Gastroesophageal sphincter (tissue), 3 donors: ENCODE data around the gene ENTPD5.

Experiments
- EP300 ChIP-seq: sonication (generic); formaldehyde crosslinking; IDR thresholded peaks from one replicate; pipeline ENCODE4 v1.6.1; 2017; ENCODE audit warnings: antibody characterized with exemption, mild to moderate bottlenecking
- POLR2A ChIP-seq, 2 donors: fragments of 450-650 bp; IDR thresholded peaks; one replicate each; pipeline ENCODE4 v1.6.1; 2017; ENCODE audit warnings: antibody characterized with exemption in 2 of 2, mild to moderate bottlenecking in 2 of 2, moderate library complexity in 1 of 2
- POLR2AphosphoS5 ChIP-seq: sonication (generic); formaldehyde crosslinking; IDR thresholded peaks from one replicate; pipeline ENCODE4 v1.6.1; 2017; ENCODE audit warnings: antibody characterized with exemption
- TF ChIP-seq, protein P1 (sequence below), 4 experiments: fragments of 200-600 bp in 2 of 4; fragments of 450-650 bp in 2 of 4; sonication (generic) in 1 of 4; IDR thresholded peaks; one replicate each; pipeline ENCODE4 v1.5.1; 2017 to 2019; ENCODE audit warnings: antibody characterized with exemption in 4 of 4, mild to moderate bottlenecking in 2 of 4, moderate library complexity in 2 of 4

DNA sequence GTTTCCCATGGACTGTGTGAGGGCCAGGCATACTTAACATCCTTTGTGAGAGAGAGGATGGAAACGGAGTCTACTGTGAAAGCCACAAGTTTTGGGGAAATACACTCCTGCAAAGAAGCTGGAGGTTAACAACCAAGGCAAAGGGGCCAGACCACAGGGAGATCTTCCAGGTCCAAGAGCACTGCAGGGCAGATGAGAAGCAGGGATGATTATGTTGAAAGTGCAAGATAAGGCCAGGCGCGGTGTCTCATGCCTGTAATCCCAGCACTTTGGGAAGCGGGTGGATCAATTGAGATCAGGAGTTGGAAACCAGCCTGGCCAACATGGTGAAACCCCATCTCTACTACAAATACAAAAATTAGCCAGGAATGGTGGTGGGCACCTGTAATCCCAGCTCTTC is 53.9 kb downstream of the ENTPD5 start:
- TF ChIP-seq POLR2A (IDR thresholded peaks at IDR 0.05) (no peak), POLR2AphosphoS5 (no peak), EP300 (no peak)
- TF ChIP-seq, protein P1, sequence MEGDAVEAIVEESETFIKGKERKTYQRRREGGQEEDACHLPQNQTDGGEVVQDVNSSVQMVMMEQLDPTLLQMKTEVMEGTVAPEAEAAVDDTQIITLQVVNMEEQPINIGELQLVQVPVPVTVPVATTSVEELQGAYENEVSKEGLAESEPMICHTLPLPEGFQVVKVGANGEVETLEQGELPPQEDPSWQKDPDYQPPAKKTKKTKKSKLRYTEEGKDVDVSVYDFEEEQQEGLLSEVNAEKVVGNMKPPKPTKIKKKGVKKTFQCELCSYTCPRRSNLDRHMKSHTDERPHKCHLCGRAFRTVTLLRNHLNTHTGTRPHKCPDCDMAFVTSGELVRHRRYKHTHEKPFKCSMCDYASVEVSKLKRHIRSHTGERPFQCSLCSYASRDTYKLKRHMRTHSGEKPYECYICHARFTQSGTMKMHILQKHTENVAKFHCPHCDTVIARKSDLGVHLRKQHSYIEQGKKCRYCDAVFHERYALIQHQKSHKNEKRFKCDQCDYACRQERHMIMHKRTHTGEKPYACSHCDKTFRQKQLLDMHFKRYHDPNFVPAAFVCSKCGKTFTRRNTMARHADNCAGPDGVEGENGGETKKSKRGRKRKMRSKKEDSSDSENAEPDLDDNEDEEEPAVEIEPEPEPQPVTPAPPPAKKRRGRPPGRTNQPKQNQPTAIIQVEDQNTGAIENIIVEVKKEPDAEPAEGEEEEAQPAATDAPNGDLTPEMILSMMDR (IDR thresholded peaks at IDR 0.05) = no peak
